ENCODE measurements around the gene PMEPA1.

PMEPA1 gene

DNA sequence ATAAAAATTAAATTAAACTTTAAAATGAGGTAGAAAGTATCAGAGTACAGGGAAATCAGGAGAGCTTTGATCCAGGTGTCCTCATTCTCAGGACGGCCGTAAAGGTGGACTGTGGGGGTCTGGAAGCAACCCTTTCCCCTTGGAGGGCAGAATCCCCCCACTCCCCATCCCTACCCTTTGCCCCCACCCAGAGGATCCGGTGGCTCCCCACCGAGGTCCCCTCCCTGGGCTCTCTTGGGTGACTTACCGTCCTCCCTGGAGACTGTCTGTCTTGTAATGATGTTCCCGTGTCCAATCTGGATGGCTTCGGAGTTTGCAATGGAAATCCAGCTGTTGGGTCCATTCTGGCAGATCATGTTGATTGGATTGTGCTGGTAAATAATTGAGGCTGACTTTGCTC, 96.9 kb downstream of the PMEPA1 start:
- DNase-seq (ENCODE audit: insufficient read length, low spot score), result no peak
- TF ChIP-seq POLR2AphosphoS5 (IDR thresholded peaks at IDR 0.05; ENCODE audit: low read depth, low read length), result no peak
- TF ChIP-seq TAF1 (IDR thresholded peaks at IDR 0.05; ENCODE audit: low read depth, low read length), result no peak
- no peak for TF ChIP-seq SPI1 (IDR thresholded peaks at IDR 0.05; ENCODE audit: low read depth, low read length)
- no peak for TF ChIP-seq POU2F2 (IDR thresholded peaks at IDR 0.05; ENCODE audit: low read depth, low read length)
- no peak for TF ChIP-seq PAX5 (IDR thresholded peaks at IDR 0.05; ENCODE audit: insufficient read depth, low read length, severe bottlenecking)
- no peak for TF ChIP-seq POLR2A (IDR thresholded peaks at IDR 0.05; ENCODE audit: low read depth, low read length)
- no peak for FAIRE-seq

DNA sequence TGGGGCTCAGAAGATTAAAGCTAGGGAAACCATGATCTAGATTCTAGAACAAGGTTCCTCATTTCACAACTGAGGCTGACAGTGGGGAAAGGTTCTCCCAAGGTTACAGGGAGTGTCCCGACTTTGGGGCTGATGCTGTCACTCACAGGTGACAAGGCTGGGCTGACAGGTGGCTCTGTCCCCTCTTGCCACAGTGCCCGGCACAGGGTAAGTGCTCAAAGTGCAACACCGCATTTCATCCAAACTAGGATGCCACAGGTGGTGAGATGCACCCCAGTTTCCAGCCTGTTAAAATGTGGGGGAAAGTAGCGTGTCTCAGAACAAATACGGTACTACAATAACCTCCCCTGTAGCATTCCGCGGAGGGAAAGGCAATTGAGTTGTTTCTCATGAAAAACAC, 97.4 kb downstream of the PMEPA1 start:
- FAIRE-seq (no peak), DNase-seq (ENCODE audit: insufficient read length, low spot score) (no peak)
- TF ChIP-seq SPI1 (IDR thresholded peaks at IDR 0.05; ENCODE audit: low read depth, low read length) (no peak), POLR2AphosphoS5 (IDR thresholded peaks at IDR 0.05; ENCODE audit: low read depth, low read length) (no peak), POU2F2 (IDR thresholded peaks at IDR 0.05; ENCODE audit: low read depth, low read length) (no peak), TAF1 (IDR thresholded peaks at IDR 0.05; ENCODE audit: low read depth, low read length) (no peak), PAX5 (IDR thresholded peaks at IDR 0.05; ENCODE audit: insufficient read depth, low read length, severe bottlenecking) (no peak), POLR2A (IDR thresholded peaks at IDR 0.05; ENCODE audit: low read depth, low read length) (no peak)

DNA sequence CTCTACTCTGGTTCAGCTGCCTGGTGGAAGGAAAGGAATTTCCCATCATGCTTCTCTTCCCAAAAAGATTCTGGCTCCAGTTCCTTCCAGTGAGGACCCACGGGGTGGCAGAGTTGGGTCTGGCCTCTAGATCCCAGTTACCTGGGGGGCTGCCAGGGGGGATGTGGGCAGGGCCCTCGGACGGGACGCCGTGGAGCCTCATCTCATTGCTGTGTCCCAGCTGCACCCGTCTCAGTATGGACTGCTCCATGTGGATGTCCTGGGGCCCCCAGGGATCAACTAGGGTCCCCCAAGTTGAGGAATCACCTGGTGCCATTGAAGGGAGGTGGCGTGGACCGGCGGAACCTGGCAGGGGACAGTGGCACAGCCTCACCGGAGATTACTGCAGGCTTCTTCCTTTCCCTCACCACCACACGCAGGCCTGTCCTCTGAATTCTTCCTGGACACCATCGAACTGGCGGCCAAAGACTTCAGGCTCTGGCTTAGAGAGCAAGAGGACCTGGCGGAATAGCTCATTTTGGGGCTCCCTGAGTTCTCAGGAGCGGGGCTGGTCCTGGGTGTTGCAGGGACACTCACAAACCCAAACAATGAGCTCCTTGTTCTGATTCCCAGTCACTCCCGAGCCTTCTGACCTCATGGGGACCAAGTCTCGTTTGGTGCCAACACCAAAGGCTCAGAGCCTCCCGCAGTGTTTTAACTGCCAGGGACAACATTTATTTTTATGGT, 98.1 kb downstream of the PMEPA1 start:
- no peak for TF ChIP-seq POLR2AphosphoS5 (IDR thresholded peaks at IDR 0.05; ENCODE audit: low read depth, low read length)
- no peak for TF ChIP-seq TAF1 (IDR thresholded peaks at IDR 0.05; ENCODE audit: low read depth, low read length)
- no peak for TF ChIP-seq PAX5 (IDR thresholded peaks at IDR 0.05; ENCODE audit: insufficient read depth, low read length, severe bottlenecking)
- no peak for TF ChIP-seq POLR2A (IDR thresholded peaks at IDR 0.05; ENCODE audit: low read depth, low read length)
- DNase-seq (ENCODE audit: insufficient read length, low spot score), result no peak
- no peak for FAIRE-seq

DNA sequence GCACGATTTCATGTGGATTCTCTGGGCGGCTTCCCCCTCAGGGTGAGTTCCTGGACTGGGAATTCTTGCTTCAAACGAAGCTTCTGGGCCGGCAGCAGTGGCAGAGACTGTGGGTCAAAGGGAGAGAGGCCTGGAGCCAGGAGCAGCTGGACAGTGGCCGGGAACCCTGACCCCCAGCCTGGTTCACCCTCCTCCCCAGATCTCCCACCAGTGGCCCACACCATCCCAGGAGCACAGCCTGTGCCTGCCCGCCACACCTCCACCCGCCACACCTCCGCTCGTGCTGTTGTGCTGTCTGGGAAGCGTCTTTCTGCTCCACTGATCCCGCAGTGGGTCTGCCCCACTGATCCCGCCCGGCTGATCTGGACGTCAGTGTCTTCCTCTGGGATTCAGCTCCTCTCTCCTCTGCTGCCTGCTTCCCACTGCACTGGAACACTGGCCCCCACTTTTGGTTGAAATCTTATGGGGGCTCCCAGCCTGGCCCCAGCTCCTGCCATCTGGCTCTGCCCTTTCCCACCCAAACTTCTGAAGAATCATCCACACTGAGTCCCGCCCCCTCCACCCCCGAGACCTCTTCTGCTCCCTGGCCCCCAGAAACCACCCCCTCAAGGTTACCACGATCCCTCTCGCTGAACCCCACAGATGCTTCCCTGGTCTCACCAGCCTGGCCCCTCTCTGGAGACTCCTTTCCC, 99.4 kb downstream of the PMEPA1 start:
- FAIRE-seq, result no peak
- no peak for TF ChIP-seq POLR2A (IDR thresholded peaks at IDR 0.05; ENCODE audit: low read depth, low read length)

GRCh38 chr20:57609842-57610167, 100.0 kb downstream of the PMEPA1 start:
- TF ChIP-seq SPI1 (IDR thresholded peaks at IDR 0.05; ENCODE audit: low read depth, low read length) (no peak), TAF1 (IDR thresholded peaks at IDR 0.05; ENCODE audit: low read depth, low read length) (no peak), PAX5 (IDR thresholded peaks at IDR 0.05; ENCODE audit: insufficient read depth, low read length, severe bottlenecking) (no peak), POLR2A (IDR thresholded peaks at IDR 0.05; ENCODE audit: low read depth, low read length) (no peak), POU2F2 (IDR thresholded peaks at IDR 0.05; ENCODE audit: low read depth, low read length) (no peak), POLR2AphosphoS5 (IDR thresholded peaks at IDR 0.05; ENCODE audit: low read depth, low read length) (no peak)
- DNase-seq (ENCODE audit: insufficient read length, low spot score) (no peak), FAIRE-seq (no peak)

More for the DNA sequence above, 99.4 kb downstream of the PMEPA1 start:
- no peak for DNase-seq (ENCODE audit: insufficient read length, low spot score)

DNA sequence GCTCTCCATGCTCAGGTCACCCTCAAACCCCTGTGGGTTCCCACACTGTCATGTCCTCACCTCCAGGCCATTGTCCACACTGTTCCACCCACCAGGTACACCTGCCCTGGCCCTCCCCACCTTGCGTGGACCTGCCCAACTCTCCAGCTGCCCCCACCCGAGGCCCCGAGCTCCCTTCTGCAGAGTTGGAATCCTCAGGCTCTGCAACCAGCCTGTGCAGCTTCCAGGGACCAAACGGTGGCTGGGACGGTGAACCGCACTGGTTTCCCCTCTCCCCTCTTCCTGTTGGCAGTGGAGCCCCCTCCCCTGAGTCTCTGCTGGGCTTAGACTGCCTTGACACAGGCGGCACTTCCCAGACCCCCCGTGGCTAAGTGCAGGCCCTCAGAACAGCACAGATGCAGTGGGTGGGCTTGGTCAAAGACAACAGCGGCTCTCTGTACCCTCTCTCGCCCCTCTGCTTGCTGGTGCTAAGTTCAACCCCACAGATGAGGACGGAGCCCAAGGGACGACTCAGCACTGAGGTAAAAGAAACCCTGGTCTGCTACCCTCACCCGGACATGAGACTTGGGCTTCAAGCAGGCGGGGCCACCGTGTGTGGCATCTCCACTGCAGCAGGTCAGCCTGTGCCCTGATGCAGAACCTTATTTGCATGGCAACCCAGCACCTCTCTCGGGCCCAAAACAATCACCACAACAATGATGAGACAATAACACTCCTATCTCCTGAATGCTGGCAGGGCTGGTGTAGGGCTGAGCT, 100.6 kb downstream of the PMEPA1 start:
- DNase-seq (ENCODE audit: insufficient read length, low spot score), result no peak
- no peak for FAIRE-seq
- TF ChIP-seq POU2F2 (IDR thresholded peaks at IDR 0.05; ENCODE audit: low read depth, low read length) (no peak), POLR2A (IDR thresholded peaks at IDR 0.05; ENCODE audit: low read depth, low read length) (no peak), POLR2AphosphoS5 (IDR thresholded peaks at IDR 0.05; ENCODE audit: low read depth, low read length) (no peak), TAF1 (IDR thresholded peaks at IDR 0.05; ENCODE audit: low read depth, low read length) (no peak), SPI1 (IDR thresholded peaks at IDR 0.05; ENCODE audit: low read depth, low read length) (no peak), PAX5 (IDR thresholded peaks at IDR 0.05; ENCODE audit: insufficient read depth, low read length, severe bottlenecking) (no peak)

GRCh38 chr20:57608516-57608915, 101.3 kb downstream of the PMEPA1 start:
- DNase-seq (ENCODE audit: insufficient read length, low spot score), result no peak
- no peak for TF ChIP-seq TAF1 (IDR thresholded peaks at IDR 0.05; ENCODE audit: low read depth, low read length)
- FAIRE-seq, result no peak

- no peak for TF ChIP-seq SPI1 (IDR thresholded peaks at IDR 0.05; ENCODE audit: low read depth, low read length)
- no peak for TF ChIP-seq PAX5 (IDR thresholded peaks at IDR 0.05; ENCODE audit: insufficient read depth, low read length, severe bottlenecking)
- no peak for TF ChIP-seq POLR2A (IDR thresholded peaks at IDR 0.05; ENCODE audit: low read depth, low read length)
- no peak for TF ChIP-seq TAF1 (IDR thresholded peaks at IDR 0.05; ENCODE audit: low read depth, low read length)
- no peak for TF ChIP-seq POU2F2 (IDR thresholded peaks at IDR 0.05; ENCODE audit: low read depth, low read length)
- no peak for TF ChIP-seq POLR2AphosphoS5 (IDR thresholded peaks at IDR 0.05; ENCODE audit: low read depth, low read length)
- no peak for DNase-seq (ENCODE audit: insufficient read length, low spot score)
- no peak for FAIRE-seq
These were observed 103.9 kb downstream of the PMEPA1 start for GRCh38 chr20:57605878-57606277.

GRCh38 chr20:57605045-57605444, 104.8 kb downstream of the PMEPA1 start:
- TF ChIP-seq SPI1 (IDR thresholded peaks at IDR 0.05; ENCODE audit: low read depth, low read length) (no peak; the same call in 1 of the 2 replicates), POU2F2 (IDR thresholded peaks at IDR 0.05; ENCODE audit: low read depth, low read length) (no peak), POLR2A (IDR thresholded peaks at IDR 0.05; ENCODE audit: low read depth, low read length) (no peak), PAX5 (IDR thresholded peaks at IDR 0.05; ENCODE audit: insufficient read depth, low read length, severe bottlenecking) (no peak), POLR2AphosphoS5 (IDR thresholded peaks at IDR 0.05; ENCODE audit: low read depth, low read length) (no peak), TAF1 (IDR thresholded peaks at IDR 0.05; ENCODE audit: low read depth, low read length) (no peak)
- DNase-seq (ENCODE audit: insufficient read length, low spot score) (no peak), FAIRE-seq (no peak)
